B cell (primary cell): Measurements from ENCODE around the gene SCNM1.

ENCODE experiments used
- EZH2 ChIP-seq: IDR thresholded peaks from 2 replicates; pipeline ENCODE4 v1.6.1; 2012; ENCODE audit warnings: borderline replicate concordance, low read depth, mild to moderate bottlenecking, moderate library complexity, low read length; ENCODE audit not compliant: insufficient read depth, poor library complexity, severe bottlenecking
- TF ChIP-seq, protein P1 (sequence below): fragments of 200-600 bp; IDR thresholded peaks from one replicate; pipeline ENCODE4 v1.8.0; 2022; ENCODE audit warnings: antibody characterized with exemption, mild to moderate bottlenecking

DNA sequence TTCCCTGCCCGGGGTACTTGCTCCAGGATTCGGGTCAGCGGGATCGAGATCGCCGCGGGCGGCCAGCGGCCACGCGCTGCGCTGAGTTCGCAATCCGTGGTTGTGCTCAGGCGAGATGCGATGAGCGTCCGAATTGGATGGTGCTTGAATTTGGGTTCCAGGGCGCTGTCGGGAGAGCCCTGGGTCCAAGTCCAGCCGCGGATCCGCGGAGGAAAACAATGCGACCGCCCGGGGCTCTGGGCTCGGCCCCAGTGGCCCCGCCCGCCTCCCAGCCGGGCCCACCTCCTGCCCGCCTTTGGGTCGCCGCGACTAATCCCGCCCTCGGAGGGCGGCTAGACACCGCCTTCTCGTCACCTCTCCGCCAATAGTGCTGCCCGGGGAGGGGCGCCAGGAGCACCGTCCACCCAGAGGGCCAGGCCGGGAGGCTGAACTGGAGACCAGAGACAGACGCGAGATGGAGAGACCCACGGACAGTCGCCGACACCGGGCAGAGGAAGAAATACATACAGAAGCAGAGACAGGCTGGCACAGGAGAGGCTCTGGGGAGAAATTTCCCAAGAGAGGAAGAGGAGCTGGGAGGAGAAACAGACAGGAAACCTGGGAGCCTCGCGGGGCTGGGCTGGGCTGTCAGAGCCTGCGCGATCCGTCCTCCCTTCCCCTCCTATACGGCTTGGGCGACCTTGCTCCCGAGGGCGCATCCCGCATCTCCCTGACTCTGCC is 19.4 kb upstream of the SCNM1 start, which contains the start of gene SEMA6C:
- TF ChIP-seq, protein P1, sequence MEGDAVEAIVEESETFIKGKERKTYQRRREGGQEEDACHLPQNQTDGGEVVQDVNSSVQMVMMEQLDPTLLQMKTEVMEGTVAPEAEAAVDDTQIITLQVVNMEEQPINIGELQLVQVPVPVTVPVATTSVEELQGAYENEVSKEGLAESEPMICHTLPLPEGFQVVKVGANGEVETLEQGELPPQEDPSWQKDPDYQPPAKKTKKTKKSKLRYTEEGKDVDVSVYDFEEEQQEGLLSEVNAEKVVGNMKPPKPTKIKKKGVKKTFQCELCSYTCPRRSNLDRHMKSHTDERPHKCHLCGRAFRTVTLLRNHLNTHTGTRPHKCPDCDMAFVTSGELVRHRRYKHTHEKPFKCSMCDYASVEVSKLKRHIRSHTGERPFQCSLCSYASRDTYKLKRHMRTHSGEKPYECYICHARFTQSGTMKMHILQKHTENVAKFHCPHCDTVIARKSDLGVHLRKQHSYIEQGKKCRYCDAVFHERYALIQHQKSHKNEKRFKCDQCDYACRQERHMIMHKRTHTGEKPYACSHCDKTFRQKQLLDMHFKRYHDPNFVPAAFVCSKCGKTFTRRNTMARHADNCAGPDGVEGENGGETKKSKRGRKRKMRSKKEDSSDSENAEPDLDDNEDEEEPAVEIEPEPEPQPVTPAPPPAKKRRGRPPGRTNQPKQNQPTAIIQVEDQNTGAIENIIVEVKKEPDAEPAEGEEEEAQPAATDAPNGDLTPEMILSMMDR: no peak
- no peak for TF ChIP-seq EZH2
